Subcutaneous adipose tissue (tissue), 4 donors: Measurements from ENCODE around the gene RUFY4. TPM values are rescaled to one million over a fixed set of nuclear protein-coding genes. Genes with fewer than 3 reads are reported as not detected.

Source experiments
- CTCF ChIP-seq: fragments of 450-650 bp; IDR thresholded peaks from one replicate; pipeline ENCODE4 v1.5.1; 2016; ENCODE audit warnings: low read depth, mild to moderate bottlenecking, control low read depth, antibody characterized with exemption, moderate library complexity
- total RNA-seq, 4 donors: library from RNA; depleted of rRNA; stranded (reverse); fragments of >200 nt; gene quantifications; one replicate each; pipeline ENCODE4 v1.1.0, GENCODE V29; 2016

RUFY4 gene
- total RNA-seq, 4 donors from 2014 or later: 0.85 to 2.4 TPM; not detected in 2

GRCh38 chr2:218123986-218124385 lies 54.9 kb downstream of the RUFY4 start:
- TF ChIP-seq CTCF: no peak

GRCh38 chr2:218125095-218125494 lies 56.0 kb downstream of the RUFY4 start:
- TF ChIP-seq CTCF: no peak

- no peak for TF ChIP-seq CTCF
These were observed 56.6 kb downstream of the RUFY4 start, which contains the start of gene CXCR2 for GRCh38 chr2:218125626-218126080. TSS of gene CXCR2 (plus strand) at chr2:218126028. CDS start at chr2:218134802, 8,774 bp downstream.

- TF ChIP-seq CTCF: no peak
These were observed 58.9 kb downstream of the RUFY4 start for GRCh38 chr2:218127929-218128455.

- TF ChIP-seq CTCF: no peak
These were observed 59.9 kb downstream of the RUFY4 start for GRCh38 chr2:218128781-218129457.

- TF ChIP-seq CTCF: no peak
These were observed 60.5 kb downstream of the RUFY4 start for GRCh38 chr2:218129458-218130135.

- no peak for TF ChIP-seq CTCF
These were observed 61.3 kb downstream of the RUFY4 start for GRCh38 chr2:218130377-218130776.
